ENCODE results near the gene ACTL7A.
"Not testable (repeated sequence)": the region's sequence is repeated elsewhere in the genome, so short reads cannot be mapped to it uniquely, and the experiment has no call there.

ACTL7A gene

GRCh38 chr9:108874058-108874788 lies 12.2 kb downstream of the ACTL7A start:
- no peak for DNase-seq (ENCODE audit: low spot score)
- peaks cover 5% of the 10 kb centered on the region for H3K9me3 Mint-ChIP-seq
- H3K4me1 Mint-ChIP-seq (ENCODE audit: low read depth): no peaks in the 10 kb centered on the region
- H3K4me3 Mint-ChIP-seq: no peak overlapping the region
- H3K27ac Mint-ChIP-seq: no peak overlapping the region
- H3K27me3 Mint-ChIP-seq (ENCODE audit: low read depth): no peaks in the 10 kb centered on the region
- H3K36me3 Mint-ChIP-seq (ENCODE audit: low read depth): peaks cover 46% of the 10 kb centered on the region

GRCh38 chr9:108876425-108876824 lies 14.4 kb downstream of the ACTL7A start:
- no peak overlapping the region for H3K4me3 Mint-ChIP-seq
- H3K36me3 Mint-ChIP-seq (ENCODE audit: low read depth): peaks cover 46% of the 10 kb centered on the region
- peaks cover 5% of the 10 kb centered on the region for H3K9me3 Mint-ChIP-seq
- no peak for DNase-seq (ENCODE audit: low spot score)
- no peaks in the 10 kb centered on the region for H3K27me3 Mint-ChIP-seq (ENCODE audit: low read depth)
- no peak overlapping the region for H3K27ac Mint-ChIP-seq
- H3K4me1 Mint-ChIP-seq (ENCODE audit: low read depth): no peaks in the 10 kb centered on the region

- H3K27me3 Mint-ChIP-seq (ENCODE audit: low read depth): no peaks in the 10 kb centered on the region
- peaks cover 42% of the 10 kb centered on the region for H3K36me3 Mint-ChIP-seq (ENCODE audit: low read depth)
- no peaks in the 10 kb centered on the region for H3K4me1 Mint-ChIP-seq (ENCODE audit: low read depth)
- H3K9me3 Mint-ChIP-seq: no peaks in the 10 kb centered on the region
- no peak overlapping the region for H3K27ac Mint-ChIP-seq
- DNase-seq (ENCODE audit: low spot score): no peak
- no peak overlapping the region for H3K4me3 Mint-ChIP-seq
These were observed 15.5 kb downstream of the ACTL7A start for GRCh38 chr9:108877524-108877923.

- no peaks in the 10 kb centered on the region for H3K27me3 Mint-ChIP-seq (ENCODE audit: low read depth)
- no peaks in the 10 kb centered on the region for H3K9me3 Mint-ChIP-seq
- no peak overlapping the region for H3K27ac Mint-ChIP-seq
- H3K36me3 Mint-ChIP-seq (ENCODE audit: low read depth): peaks cover 40% of the 10 kb centered on the region
- peaks cover 2% of the 10 kb centered on the region for H3K4me1 Mint-ChIP-seq (ENCODE audit: low read depth)
- no peak for DNase-seq (ENCODE audit: low spot score)
- no peak overlapping the region for H3K4me3 Mint-ChIP-seq
These were observed 18.8 kb downstream of the ACTL7A start for GRCh38 chr9:108880738-108881316.

GRCh38 chr9:108882052-108882888 lies 20.2 kb downstream of the ACTL7A start:
- Mint-ChIP-seq H3K4me3 (no peak overlapping the region), H3K36me3 (ENCODE audit: low read depth) (peaks cover 40% of the 10 kb centered on the region), H3K27ac (no peak overlapping the region), H3K27me3 (ENCODE audit: low read depth) (no peaks in the 10 kb centered on the region), H3K4me1 (ENCODE audit: low read depth) (peaks cover 2% of the 10 kb centered on the region), H3K9me3 (no peaks in the 10 kb centered on the region)
- no peak for DNase-seq (ENCODE audit: low spot score)

- DNase-seq (ENCODE audit: low spot score): no peak
- Mint-ChIP-seq H3K27ac (no peak overlapping the region), H3K36me3 (ENCODE audit: low read depth) (peaks cover 37% of the 10 kb centered on the region), H3K27me3 (ENCODE audit: low read depth) (no peaks in the 10 kb centered on the region), H3K4me1 (ENCODE audit: low read depth) (peaks cover 2% of the 10 kb centered on the region), H3K4me3 (no peak overlapping the region), H3K9me3 (no peaks in the 10 kb centered on the region)
These were observed 21.0 kb downstream of the ACTL7A start for GRCh38 chr9:108883085-108883484.

- H3K4me1 Mint-ChIP-seq (ENCODE audit: low read depth): peaks cover 2% of the 10 kb centered on the region
- H3K4me3 Mint-ChIP-seq: no peak overlapping the region
- no peak overlapping the region for H3K27ac Mint-ChIP-seq
- no peaks in the 10 kb centered on the region for H3K9me3 Mint-ChIP-seq
- H3K36me3 Mint-ChIP-seq (ENCODE audit: low read depth): peaks cover 31% of the 10 kb centered on the region
- DNase-seq (ENCODE audit: low spot score): no peak
- H3K27me3 Mint-ChIP-seq (ENCODE audit: low read depth): no peaks in the 10 kb centered on the region
These were observed 22.6 kb downstream of the ACTL7A start for GRCh38 chr9:108884701-108885100.

- H3K27ac Mint-ChIP-seq: no peak overlapping the region
- no peaks in the 10 kb centered on the region for H3K9me3 Mint-ChIP-seq
- H3K27me3 Mint-ChIP-seq (ENCODE audit: low read depth): no peaks in the 10 kb centered on the region
- H3K36me3 Mint-ChIP-seq (ENCODE audit: low read depth): peaks cover 24% of the 10 kb centered on the region
- DNase-seq (ENCODE audit: low spot score): peak; percentile 54
- peaks cover 2% of the 10 kb centered on the region for H3K4me1 Mint-ChIP-seq (ENCODE audit: low read depth)
- no peak overlapping the region for H3K4me3 Mint-ChIP-seq
These were observed 23.7 kb downstream of the ACTL7A start for GRCh38 chr9:108885643-108886348.

GRCh38 chr9:108886594-108887271 lies 24.7 kb downstream of the ACTL7A start:
- H3K27me3 Mint-ChIP-seq (ENCODE audit: low read depth); H3K4me1 Mint-ChIP-seq (ENCODE audit: low read depth); DNase-seq (ENCODE audit: low spot score); H3K9me3 Mint-ChIP-seq; H3K27ac Mint-ChIP-seq; H3K4me3 Mint-ChIP-seq: not testable (repeated sequence)
- H3K36me3 Mint-ChIP-seq (ENCODE audit: low read depth): peaks cover 26% of the 10 kb centered on the region

- Mint-ChIP-seq H3K9me3 (no peaks in the 10 kb centered on the region), H3K36me3 (ENCODE audit: low read depth) (peaks cover 29% of the 10 kb centered on the region), H3K27ac (no peak overlapping the region), H3K27me3 (ENCODE audit: low read depth) (no peaks in the 10 kb centered on the region), H3K4me1 (ENCODE audit: low read depth) (peaks cover 2% of the 10 kb centered on the region), H3K4me3 (no peak overlapping the region)
- DNase-seq (ENCODE audit: low spot score): no peak
These were observed 27.6 kb downstream of the ACTL7A start for GRCh38 chr9:108889649-108890067.

GRCh38 chr9:108894225-108894997 lies 32.3 kb downstream of the ACTL7A start:
- H3K27ac Mint-ChIP-seq: no peak overlapping the region
- peaks cover 29% of the 10 kb centered on the region for H3K36me3 Mint-ChIP-seq (ENCODE audit: low read depth)
- no peaks in the 10 kb centered on the region for H3K4me1 Mint-ChIP-seq (ENCODE audit: low read depth)
- H3K9me3 Mint-ChIP-seq: no peaks in the 10 kb centered on the region
- no peak for DNase-seq (ENCODE audit: low spot score)
- no peak overlapping the region for H3K4me3 Mint-ChIP-seq
- H3K27me3 Mint-ChIP-seq (ENCODE audit: low read depth): no peaks in the 10 kb centered on the region

- H3K27ac Mint-ChIP-seq: no peak overlapping the region
These were observed 35.4 kb downstream of the ACTL7A start for GRCh38 chr9:108897324-108898096.

More at GRCh38 chr9:108897324-108898096, 35.4 kb downstream of the ACTL7A start:
- no peak for DNase-seq (ENCODE audit: low spot score)
- Mint-ChIP-seq H3K9me3 (no peaks in the 10 kb centered on the region), H3K36me3 (ENCODE audit: low read depth) (peaks cover 40% of the 10 kb centered on the region), H3K4me1 (ENCODE audit: low read depth) (no peaks in the 10 kb centered on the region), H3K4me3 (no peak overlapping the region), H3K27me3 (ENCODE audit: low read depth) (no peaks in the 10 kb centered on the region)
